Fibroblast of villous mesenchyme (primary cell): ENCODE results near the gene RBFOX2. TPM values are rescaled to one million over a fixed set of nuclear protein-coding genes. Genes with fewer than 3 reads are reported as not detected.
A peak's percentile ranks its signal among the peaks of the same experiment; 100 is the strongest.

Experiments used
- DNase-seq: peaks from one replicate; pipeline ENCODE4 v3.0.0-alpha.2; 2010; ENCODE audit warnings: low read depth
- H3K4me3 ChIP-seq: 2 replicates; pipeline ENCODE4 v1.5.1; 2011; ENCODE audit warnings: low read depth, mild to moderate bottlenecking, low read length
- total RNA-seq: library from RNA; depleted of rRNA; stranded (reverse); fragments of >200 nt; gene quantifications from 2 replicates; pipeline ENCODE4 v1.2.3, GENCODE V29; 2012
- TF ChIP-seq, protein P1 (sequence below): IDR thresholded peaks from 2 replicates; pipeline ENCODE4 v1.5.1; 2012; ENCODE audit warnings: low read depth, mild to moderate bottlenecking, low read length; ENCODE audit not compliant: insufficient read depth

Gene RBFOX2
- total RNA-seq, 1 donor, result 174 TPM

DNA sequence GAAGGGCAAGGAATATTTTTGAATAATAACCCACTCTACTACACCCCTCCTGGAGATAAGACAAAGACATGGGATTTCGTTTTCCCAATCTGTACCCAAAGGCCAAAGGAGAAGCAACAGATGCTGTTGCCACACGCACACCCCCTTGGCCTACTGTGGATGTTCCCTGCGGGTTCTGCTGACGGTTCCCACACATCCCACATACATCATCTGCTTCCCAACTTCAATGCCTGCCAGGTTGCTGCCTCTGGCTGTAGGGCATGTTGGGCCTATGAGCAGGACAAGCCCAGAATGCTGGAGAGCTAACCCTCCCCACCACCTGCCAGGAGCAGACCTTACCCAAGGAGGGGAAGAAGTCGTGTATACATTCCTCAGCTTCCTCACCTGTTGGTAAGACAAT, 13.6 kb upstream of the RBFOX2 start:
- H3K4me3 ChIP-seq, result no peak overlapping the region
- TF ChIP-seq, protein P1, sequence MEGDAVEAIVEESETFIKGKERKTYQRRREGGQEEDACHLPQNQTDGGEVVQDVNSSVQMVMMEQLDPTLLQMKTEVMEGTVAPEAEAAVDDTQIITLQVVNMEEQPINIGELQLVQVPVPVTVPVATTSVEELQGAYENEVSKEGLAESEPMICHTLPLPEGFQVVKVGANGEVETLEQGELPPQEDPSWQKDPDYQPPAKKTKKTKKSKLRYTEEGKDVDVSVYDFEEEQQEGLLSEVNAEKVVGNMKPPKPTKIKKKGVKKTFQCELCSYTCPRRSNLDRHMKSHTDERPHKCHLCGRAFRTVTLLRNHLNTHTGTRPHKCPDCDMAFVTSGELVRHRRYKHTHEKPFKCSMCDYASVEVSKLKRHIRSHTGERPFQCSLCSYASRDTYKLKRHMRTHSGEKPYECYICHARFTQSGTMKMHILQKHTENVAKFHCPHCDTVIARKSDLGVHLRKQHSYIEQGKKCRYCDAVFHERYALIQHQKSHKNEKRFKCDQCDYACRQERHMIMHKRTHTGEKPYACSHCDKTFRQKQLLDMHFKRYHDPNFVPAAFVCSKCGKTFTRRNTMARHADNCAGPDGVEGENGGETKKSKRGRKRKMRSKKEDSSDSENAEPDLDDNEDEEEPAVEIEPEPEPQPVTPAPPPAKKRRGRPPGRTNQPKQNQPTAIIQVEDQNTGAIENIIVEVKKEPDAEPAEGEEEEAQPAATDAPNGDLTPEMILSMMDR, result no peak
- no peak for DNase-seq

DNA sequence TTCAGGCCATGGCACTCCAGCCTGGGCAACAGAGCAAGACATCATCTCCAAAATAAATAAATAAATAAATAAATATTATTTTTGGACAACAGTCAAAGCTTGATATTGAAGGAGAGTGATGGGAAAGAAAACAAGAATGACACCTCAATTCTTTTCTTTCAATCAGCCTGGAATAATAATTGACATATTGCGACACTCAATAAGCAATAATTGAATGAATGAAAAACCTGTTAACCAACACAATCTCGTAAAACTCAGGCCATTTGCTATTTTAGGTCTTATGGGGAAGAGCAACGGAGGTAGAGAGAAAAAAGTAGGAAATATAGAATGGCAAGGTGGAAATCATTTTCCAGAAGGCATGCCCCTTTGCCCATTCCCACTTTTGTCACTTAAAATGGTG, 10.5 kb upstream of the RBFOX2 start:
- no peak overlapping the region for H3K4me3 ChIP-seq
- TF ChIP-seq, protein P1, result no peak
- no peak for DNase-seq

DNA sequence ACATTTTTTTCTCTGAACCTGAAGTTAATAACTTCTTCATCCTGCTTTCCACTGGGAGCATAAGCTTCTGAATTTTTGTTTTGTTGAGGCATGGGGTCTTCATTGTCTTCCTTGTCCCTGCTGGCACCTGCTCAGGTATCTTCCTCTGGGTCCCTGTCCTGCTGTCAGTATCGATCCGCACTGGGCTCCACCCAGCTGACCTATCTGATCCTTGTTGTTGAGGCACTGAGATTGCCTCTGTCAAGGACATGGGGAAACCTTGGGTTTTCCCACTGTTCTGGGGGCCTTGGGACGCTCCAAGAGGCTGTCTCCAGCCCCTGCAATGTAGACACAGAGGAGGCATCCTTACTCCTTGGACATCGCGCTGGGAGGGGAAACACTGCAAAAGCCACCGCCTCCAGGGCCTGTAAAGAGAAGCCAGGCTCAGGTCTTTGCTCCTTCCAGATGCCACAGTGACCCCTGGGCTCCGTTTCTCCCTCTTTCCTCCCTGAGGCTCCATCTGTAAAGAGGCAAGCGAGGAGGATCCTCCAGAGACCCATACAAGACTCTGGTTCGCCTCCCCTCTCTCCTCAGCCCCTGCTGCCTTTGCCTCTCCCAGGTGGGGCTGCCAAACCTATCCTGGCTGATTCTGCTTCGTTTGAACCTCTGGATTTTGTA, 8.6 kb upstream of the RBFOX2 start:
- DNase-seq, result no peak
- H3K4me3 ChIP-seq, result no peak overlapping the region
- TF ChIP-seq, protein P1, result no peak

DNA sequence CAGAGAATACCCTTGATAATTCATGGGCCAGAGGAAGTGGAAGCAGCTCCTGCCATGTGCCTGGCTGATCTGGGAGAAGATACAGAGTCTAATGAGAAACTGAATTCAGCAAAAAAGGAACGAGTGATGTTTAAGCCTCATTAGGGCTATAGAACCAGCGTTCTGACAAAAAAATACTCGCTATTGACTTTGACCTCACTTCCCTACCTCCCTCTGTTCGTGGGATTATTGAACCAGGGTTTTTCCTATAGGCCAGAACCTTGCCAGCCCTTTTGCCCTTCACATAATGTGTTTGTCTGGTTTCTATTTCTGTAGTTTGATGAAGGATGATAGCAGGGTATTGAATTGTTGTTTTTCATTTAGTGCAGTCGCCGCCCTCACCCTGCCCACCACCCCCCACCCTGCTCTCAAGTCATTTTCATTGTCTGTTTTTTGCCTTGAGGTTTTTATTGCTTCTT, 7.6 kb upstream of the RBFOX2 start:
- DNase-seq, result no peak
- TF ChIP-seq, protein P1, result no peak

DNA sequence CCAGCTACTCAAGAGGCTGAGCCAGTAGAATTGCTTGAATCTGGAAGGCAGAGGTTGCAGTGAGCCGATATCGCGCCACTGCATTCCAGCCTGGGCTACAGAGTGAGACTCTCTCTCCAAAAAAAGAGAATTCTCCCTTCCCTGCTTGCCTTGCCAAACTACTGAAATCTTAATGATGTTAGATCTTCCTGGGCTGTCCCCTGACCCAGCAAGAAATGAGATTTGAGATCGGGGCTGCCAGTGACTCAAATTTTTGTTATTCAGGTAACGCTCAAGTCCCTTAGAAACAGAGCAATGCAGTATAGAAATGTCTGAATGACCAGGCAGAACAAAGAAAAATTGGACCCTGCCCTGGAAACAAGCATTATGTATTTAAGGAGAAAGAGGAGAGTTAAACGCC, 4.0 kb upstream of the RBFOX2 start:
- no peak overlapping the region for H3K4me3 ChIP-seq
- TF ChIP-seq, protein P1, result no peak
- no peak for DNase-seq

More for the DNA sequence above, 7.6 kb upstream of the RBFOX2 start:
- H3K4me3 ChIP-seq, result no peak overlapping the region

DNA sequence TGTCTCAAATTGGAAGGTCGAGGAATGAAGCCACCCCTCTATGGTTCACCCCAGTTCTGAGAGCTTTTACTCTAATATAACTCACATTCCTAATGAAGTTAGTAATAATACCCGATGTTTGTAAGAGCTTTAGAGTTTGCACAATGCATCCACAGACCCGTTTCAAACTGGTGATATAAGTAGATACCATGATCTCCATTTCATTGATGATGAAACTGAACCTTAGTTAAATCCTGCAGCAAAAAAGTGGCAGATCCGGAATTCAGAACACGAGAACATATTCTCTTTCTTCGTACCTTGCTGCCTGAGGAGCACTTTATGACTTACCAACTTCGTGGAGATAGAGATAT, 757 bp upstream of the RBFOX2 start:
- peak; percentile 51 for DNase-seq
- TF ChIP-seq, protein P1, result no peak
- H3K4me3 ChIP-seq, result peak overlapping the region; percentile 53

DNA sequence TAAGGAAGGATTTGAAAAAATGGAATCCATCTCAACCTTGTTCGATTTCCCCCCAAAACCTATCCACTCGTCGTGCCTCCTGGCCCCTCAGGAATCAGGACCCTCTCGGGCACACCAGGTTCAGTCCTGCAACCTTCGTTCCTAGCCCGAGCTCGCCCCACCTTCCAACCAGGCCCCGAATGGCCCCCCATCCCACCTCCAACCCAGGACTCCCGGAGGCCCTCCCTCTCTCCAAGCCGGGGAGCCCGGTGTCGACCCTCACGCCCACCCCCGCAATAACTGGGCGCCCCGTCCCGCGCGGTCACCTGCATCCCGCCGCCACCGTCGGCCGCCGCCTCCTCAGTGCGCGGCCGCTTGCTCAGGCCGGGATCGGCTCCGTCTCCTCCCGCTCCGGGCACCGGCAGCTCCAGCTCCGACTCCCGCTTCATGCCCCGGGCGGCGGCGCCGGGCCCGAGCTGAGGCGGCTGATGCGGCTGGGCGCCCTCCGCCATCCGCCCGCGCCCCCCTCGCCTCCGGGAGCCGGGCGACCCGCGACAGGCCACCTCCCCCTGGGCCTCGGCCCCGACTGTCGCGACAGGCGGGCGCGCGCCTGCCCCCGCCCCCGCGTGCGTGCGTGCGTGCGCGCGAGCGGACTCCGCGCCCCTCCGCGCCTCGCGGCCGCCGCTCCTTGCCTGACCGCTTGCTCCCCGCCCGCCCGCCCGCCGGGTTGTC, 534 bp downstream of the RBFOX2 start:
- H3K4me3 ChIP-seq, result peak overlapping the region; percentile 96
- TF ChIP-seq, protein P1, result no peak
- DNase-seq, result no peak
